HG02943 (cell line): ENCODE data around the gene FGFR2.
A peak's percentile ranks its signal among the peaks of the same experiment; 100 is the strongest.

Experiments
- ATAC-seq: cut with Tn5 transposase; IDR thresholded peaks from one replicate; pipeline ENCODE4 v1.9.1; 2021; ENCODE audit warnings: mild to moderate bottlenecking, low read depth, moderate library complexity; ENCODE audit not compliant: unreplicated experiment

The FGFR2 gene

GRCh38 chr10:121459622-121460453 lies 138.4 kb downstream of the FGFR2 start:
- no peak for ATAC-seq

- no peak for ATAC-seq
Observed at GRCh38 chr10:121459279-121459621, 139.0 kb downstream of the FGFR2 start.

GRCh38 chr10:121457729-121458128 lies 140.5 kb downstream of the FGFR2 start:
- ATAC-seq, result no peak

- ATAC-seq, result no peak
Observed at GRCh38 chr10:121455377-121455776, 142.9 kb downstream of the FGFR2 start.

- ATAC-seq, result no peak
Observed at GRCh38 chr10:121454781-121455180, 143.5 kb downstream of the FGFR2 start.

GRCh38 chr10:121453160-121453559 lies 145.1 kb downstream of the FGFR2 start:
- no peak for ATAC-seq

GRCh38 chr10:121452581-121452980 lies 145.7 kb downstream of the FGFR2 start:
- no peak for ATAC-seq

- ATAC-seq, result no peak
Observed at GRCh38 chr10:121450247-121450646, 148.0 kb downstream of the FGFR2 start.

- ATAC-seq, result peak; percentile 39
Observed at GRCh38 chr10:121449482-121449924, 148.7 kb downstream of the FGFR2 start.

- ATAC-seq, result peak; percentile 95
Observed at GRCh38 chr10:121448766-121449421, 149.3 kb downstream of the FGFR2 start.

- ATAC-seq, result no peak
Observed at GRCh38 chr10:121444520-121445165, 153.6 kb downstream of the FGFR2 start.

GRCh38 chr10:121442086-121442935 lies 155.9 kb downstream of the FGFR2 start:
- no peak for ATAC-seq

- no peak for ATAC-seq
Observed at GRCh38 chr10:121440461-121440860, 157.8 kb downstream of the FGFR2 start.

- ATAC-seq, result no peak
Observed at GRCh38 chr10:121438333-121438732, 159.9 kb downstream of the FGFR2 start.

GRCh38 chr10:121437596-121437995 lies 160.6 kb downstream of the FGFR2 start:
- no peak for ATAC-seq

GRCh38 chr10:121436630-121437341 lies 161.5 kb downstream of the FGFR2 start:
- no peak for ATAC-seq

- ATAC-seq, result no peak
Observed at GRCh38 chr10:121436281-121436629, 162.0 kb downstream of the FGFR2 start.

GRCh38 chr10:121435099-121435875 lies 163.0 kb downstream of the FGFR2 start:
- no peak for ATAC-seq

GRCh38 chr10:121433965-121434364 lies 164.3 kb downstream of the FGFR2 start:
- ATAC-seq, result no peak
